HG03159 (cell line): Measurements from ENCODE around the gene MLH3.

Experiments
- ATAC-seq: cut with Tn5 transposase; IDR thresholded peaks from one replicate; pipeline ENCODE4 v1.9.1; 2021; ENCODE audit warnings: mild to moderate bottlenecking, moderate library complexity; ENCODE audit not compliant: unreplicated experiment

Gene MLH3

DNA sequence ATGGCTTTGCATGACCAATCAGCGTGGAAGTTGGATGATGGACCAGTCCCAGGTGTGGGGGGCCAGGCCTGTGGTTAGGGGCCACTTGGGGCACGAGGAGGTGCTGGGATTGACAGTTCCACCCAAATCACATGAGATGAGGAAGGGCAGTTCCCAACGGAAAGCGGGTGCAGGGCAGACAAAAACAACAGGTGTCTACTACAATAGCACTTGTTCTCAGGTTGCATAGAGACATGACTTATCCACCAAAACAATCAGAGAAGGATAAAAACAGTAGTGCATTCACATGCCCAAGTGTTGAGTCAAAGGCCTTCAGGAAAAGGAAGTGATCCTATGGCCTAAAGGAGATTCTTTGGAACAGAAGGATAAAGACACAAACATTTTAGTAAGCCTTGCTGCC lies 63.1 kb downstream of the MLH3 start:
- ATAC-seq: no peak

- ATAC-seq: no peak
Observed at GRCh38 chr14:74985806-74986205, 65.5 kb downstream of the MLH3 start.

GRCh38 chr14:74985028-74985310 lies 66.3 kb downstream of the MLH3 start:
- no peak for ATAC-seq

- no peak for ATAC-seq
Observed at GRCh38 chr14:74984236-74985027, 66.8 kb downstream of the MLH3 start.

DNA sequence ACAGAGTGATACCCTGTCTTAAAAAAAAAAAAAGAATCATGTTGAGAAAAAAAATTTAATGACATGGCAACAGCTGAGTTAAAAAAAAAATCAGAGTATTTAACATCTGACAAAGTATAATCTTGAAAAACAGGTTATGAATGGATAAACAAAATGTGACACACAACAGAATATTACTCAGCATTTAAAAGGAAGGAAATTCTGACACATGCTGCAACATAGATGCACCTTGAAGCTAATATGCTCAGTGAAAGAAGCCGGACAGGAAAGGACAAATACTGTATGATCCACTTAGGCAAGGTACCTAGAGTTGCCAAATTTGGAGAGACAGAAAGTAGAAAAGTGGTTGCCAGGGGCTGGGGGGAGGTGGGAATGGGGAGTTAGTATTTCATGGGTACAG lies 67.9 kb downstream of the MLH3 start:
- no peak for ATAC-seq

- ATAC-seq: no peak
Observed at GRCh38 chr14:74982661-74983060, 68.6 kb downstream of the MLH3 start.

GRCh38 chr14:74981833-74982232 lies 69.4 kb downstream of the MLH3 start:
- no peak for ATAC-seq

GRCh38 chr14:74981462-74981782 lies 69.8 kb downstream of the MLH3 start:
- no peak for ATAC-seq

- no peak for ATAC-seq
Observed at GRCh38 chr14:74980731-74981461, 70.4 kb downstream of the MLH3 start.

GRCh38 chr14:74980398-74980730 lies 70.9 kb downstream of the MLH3 start:
- ATAC-seq: no peak

GRCh38 chr14:74979442-74980397 lies 71.5 kb downstream of the MLH3 start:
- ATAC-seq: no peak

GRCh38 chr14:74979029-74979428 lies 72.2 kb downstream of the MLH3 start:
- no peak for ATAC-seq

GRCh38 chr14:74978416-74978947 lies 72.8 kb downstream of the MLH3 start:
- no peak for ATAC-seq

- no peak for ATAC-seq
Observed at GRCh38 chr14:74977901-74978385, 73.3 kb downstream of the MLH3 start.

DNA sequence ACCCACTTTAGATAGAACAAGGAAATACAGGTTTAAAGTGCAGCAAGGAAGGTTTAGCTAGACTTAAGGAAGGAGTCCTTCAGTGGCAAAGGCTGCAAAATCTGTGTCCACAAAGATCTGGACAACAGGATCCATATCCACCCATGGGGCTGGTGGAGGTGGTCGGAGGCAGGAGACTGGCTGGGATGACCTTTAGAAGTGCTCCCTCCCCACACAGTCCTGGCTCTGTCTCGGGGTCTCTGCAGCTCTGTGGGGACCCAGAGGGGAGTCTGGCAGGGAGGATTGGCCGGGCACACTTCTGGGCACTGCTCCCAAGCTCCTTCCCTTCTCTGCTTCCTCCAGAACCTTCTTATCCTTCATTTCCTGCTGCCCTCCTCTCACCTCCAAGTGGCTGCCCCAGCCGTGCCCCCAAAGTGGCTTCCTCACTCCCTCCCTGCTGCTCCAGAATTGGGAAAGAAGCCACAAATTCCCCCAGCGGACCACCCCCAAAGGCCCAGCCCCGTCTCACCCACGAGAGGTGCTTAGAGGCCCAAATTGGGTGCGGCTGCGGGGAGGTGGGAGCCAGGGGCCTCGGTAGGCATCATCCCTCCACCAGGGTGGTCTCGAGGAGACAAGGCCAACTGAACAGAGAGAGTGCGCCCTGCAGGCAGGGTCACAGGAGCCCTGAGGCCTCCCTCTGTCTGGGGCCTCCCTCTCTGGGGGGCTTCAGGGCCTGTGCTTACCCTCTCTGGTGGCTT lies 73.9 kb downstream of the MLH3 start:
- ATAC-seq: no peak

DNA sequence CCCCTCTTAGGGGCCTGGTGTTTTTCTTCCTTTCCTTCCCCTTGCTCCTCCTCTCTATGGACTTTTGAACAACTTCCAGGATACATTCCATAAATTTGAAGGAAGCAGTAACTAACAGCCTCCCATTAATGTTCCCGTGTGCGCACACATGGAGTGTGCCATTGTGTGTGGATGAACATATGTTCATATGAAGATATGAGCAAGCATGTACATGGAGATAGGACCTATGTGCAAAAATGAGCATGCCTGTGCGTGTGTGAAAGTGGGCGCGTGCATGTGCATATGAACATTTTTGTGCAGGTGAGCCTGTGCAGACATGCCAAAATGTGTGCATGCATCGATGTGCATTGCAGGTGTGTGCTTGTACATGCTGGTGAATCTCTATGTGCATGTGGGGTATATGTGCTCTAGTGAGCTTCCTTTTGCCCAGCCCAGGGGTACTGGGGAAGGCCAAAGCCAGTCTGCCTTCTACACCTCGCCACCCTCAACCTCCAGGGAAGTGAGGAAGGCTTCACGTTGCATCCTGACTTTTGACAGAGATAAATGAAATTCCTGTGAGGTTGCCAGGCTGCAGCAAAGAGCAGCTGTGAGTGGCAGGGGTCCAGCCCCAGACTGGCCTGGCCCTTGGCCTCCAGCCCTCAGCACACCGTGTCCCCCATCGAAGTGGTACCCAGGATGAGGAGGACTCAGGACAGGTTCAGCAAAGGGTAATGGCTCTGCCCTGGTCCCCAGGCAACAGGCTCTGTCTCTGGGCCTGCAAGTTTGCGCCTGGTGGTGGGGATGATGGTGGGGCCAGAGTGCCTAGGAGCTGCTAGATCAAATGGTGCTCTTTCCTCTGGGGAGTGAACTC lies 74.8 kb downstream of the MLH3 start:
- no peak for ATAC-seq

DNA sequence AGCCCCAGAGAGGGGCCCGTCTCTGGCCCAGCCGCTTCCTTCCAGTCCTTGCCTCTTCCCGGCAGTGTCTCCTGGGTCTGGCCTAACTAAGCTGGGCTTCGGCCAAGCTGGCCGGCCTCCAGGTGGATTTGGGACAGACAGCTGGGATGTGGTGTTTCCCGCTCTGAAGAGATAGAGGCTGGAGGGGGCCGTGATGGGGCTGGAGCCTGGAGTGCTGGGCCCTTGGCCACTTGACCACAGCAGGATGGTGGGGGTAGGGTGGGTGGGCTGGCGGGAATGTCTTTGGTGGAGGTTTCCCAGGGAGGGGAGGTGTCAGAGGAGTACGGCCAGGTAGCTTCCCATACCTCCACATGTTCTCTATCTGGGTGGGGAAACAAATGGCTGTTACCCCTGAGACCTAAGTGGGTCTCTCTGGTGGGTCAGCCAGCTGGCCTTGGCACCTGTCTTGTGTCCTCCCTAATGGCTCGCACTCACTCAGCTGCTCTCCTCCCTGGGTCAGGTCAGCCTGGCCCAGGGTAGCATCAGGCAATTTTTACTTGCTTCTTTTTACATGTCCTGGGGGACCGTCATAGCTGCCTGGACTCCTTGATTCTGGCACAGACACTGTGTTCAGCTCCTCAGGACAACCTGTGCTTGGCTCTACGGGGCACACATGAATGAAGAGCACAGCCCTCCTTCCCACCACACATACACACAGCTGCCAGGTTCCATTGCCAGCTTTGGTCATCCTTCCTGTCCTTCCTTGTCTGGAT lies 76.0 kb downstream of the MLH3 start:
- no peak for ATAC-seq

DNA sequence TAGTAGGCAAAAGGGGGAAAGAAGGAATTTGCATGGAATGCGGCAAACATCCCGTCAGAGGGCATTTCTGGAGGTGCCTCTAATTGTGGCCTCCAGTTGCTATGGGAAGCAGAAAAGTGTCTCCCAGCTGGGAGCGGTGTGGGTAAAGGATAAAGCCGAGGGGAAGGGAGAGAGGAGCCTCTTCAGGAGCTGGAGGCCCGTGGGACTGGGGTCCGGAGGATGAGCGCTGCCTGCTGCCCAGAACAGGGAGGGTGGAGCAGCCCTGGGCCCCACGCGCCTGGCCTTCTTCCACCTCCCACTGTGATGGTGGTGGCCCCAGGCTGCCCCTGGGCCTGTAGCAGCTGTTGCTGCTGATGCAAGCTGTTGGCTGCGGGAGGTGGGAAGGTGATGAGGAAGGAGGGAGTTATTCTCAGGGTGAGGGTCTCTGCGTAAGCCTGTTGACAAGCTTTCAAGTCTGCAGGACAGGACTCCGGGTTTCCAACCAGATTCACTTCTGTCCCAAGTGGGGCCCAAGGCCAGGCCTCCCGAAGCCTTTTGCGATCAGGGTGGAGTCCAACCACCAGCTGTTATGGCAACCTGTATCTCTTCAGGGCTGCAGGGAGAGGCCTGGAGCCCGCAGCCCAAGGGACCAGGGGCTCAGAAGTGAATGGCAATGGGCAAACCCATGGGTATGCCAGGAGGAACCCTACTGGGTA lies 76.8 kb downstream of the MLH3 start:
- ATAC-seq: no peak
